GM19193 (cell line): ENCODE results near the gene PIEZO2.

Experiments used
- POLR2A ChIP-seq: IDR thresholded peaks from 4 replicates; pipeline ENCODE4 v1.6.1; 2011; ENCODE audit not compliant: insufficient read depth, insufficient read length; ENCODE audit errors: extremely low read depth

Gene PIEZO2

DNA sequence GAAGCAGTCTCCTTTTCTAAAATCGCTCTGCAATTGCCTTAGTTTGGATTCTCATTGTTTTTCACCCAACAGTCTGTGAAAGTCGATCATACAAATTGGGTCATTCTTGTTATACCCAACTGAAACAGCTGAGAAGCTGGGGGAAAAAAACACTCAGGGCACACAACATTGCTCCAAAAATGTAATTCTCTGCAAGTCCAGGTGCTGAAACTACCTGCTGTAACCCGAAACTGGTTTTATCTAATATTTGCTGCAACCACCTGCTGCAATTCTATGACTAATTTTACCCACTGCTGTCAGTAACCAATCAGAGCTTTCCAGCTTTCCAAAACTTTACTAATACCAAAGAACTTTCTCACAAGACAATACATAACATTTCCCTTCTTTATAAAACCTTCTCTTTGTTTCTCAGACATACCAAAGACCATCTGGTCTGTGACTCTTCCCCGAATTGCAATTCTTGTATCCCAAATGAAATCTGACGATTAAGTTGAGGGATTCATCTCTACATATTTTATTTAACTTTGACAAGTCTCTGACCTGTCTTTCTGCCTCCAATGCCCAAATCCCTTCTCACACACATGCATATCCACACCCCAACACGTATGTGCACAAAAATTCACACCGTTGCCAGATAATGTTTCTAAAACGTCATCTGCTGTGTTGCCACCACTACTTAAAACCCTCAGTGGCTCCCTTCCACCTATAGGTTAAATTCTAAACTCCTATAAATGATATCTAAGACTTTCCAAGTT lies 198.3 kb downstream of the PIEZO2 start:
- no peak for TF ChIP-seq POLR2A

GRCh38 chr18:10950080-10950875 lies 199.1 kb downstream of the PIEZO2 start:
- TF ChIP-seq POLR2A, result peak; percentile 36

- TF ChIP-seq POLR2A, result no peak
Observed at GRCh38 chr18:10949655-10950054, 199.7 kb downstream of the PIEZO2 start.

DNA sequence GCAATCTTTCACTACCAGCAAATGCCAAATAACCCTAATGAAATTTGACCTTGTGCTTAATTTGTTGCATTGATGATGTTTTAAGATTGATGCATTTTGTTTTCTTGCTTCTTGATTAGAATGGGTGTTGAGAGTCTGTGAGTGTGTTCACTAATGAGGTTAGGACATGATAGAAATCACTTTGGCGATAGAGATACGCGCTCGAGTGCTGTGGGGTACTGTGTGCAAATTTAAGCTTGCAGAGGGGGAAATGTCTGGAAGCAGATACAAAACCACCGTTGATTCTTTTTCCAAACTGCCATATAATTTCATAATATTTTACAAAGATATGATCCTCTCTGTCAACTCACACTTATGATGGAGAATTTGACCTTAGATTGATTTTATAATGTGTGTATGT lies 200.9 kb downstream of the PIEZO2 start:
- no peak for TF ChIP-seq POLR2A

DNA sequence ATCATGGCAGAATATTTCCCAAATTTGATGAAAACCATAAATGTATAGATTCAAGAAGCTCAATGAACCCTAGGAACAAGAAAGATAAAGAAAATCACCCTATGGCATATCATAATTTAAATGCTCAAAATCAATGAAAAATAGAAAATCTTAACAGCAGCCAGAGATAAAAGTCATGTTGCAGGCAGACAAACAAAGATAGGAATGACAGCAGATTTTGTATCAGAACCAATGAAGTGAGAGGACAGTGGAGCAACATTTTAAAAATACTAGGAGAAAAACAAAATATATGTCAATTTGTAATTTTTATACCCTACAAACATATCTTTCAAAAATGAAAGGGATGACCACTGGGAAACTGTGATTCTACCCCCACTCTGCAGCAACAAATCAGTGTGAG lies 203.3 kb downstream of the PIEZO2 start:
- no peak for TF ChIP-seq POLR2A

DNA sequence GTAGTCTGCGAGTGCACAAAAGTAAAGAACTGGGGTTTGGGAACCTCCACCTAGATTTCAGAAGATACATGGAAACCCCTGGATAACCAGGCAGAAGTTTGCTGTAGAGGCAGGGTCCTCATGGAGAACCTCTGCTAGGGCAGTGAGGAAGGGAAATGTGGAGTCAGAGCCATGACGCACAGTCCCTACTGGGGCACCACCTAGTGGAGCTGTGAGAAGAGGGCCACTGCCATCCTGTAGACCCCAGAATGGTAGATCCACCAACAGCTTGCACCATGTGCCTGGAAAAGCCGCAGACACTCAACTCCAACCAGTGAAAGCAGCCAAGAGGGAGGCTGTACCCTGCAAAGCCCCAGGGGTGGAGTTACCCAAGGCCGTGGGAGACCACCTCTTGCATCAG lies 206.4 kb downstream of the PIEZO2 start:
- TF ChIP-seq POLR2A, result no peak

DNA sequence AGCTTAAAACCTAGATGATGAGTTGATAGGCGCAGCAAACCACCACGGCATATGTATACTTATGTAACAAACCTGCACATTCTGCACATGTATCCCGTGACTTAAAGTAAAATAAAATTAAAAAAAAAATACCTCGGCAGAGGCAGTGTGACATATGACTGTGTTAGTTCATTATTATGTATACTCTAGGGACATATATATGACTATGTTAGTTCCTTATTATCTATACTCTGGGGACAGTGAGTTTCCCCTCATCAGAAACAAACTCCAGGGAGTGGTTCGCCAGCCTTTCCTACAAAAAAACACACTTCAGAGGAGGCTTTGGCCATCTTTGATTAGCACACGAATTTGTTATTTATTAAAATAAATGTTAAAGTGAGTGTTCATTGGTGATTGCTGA lies 209.5 kb downstream of the PIEZO2 start:
- no peak for TF ChIP-seq POLR2A

DNA sequence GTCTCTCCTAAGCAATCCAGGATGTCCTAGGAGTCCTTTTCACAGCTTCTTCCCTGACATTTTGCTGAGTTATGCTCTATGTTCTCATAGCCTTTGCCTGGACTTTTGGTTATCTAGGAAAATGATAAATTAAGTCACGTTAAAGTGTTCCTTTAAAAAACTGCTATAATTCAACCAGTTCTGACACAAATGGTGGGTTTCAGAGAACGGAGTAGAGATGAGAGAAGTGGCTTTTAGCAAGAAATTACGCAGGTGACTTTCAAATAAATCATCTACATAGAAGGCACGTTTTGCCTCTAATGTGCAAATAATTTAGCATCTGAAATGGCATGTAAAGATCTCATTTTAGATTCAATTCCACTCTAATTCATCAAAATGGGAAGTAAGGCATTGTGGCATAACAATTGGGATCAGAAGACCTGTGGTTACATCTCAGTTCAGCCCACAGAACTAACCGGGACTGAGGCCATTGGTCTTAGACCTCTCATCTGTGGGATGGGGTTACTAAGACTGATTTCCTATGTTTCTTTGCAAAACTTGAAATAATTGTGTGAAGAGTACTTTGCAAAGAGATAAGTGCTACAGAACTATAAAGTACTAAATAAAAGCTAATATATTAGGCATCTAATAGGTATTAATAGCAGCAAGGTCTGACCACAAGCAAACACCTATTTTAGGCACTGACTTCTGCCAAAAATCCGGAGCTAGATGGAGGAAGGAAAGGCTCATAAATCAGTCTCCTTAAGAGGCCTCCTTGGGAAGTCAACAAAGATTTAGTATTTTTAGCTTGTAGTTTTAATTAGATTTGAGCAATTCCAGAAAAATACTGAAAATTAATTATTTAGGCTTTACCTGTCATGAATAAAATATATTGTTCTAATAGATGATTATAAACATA lies 211.4 kb downstream of the PIEZO2 start:
- TF ChIP-seq POLR2A, result no peak

- TF ChIP-seq POLR2A, result no peak
Observed at GRCh38 chr18:10936176-10937053, 213.0 kb downstream of the PIEZO2 start.

DNA sequence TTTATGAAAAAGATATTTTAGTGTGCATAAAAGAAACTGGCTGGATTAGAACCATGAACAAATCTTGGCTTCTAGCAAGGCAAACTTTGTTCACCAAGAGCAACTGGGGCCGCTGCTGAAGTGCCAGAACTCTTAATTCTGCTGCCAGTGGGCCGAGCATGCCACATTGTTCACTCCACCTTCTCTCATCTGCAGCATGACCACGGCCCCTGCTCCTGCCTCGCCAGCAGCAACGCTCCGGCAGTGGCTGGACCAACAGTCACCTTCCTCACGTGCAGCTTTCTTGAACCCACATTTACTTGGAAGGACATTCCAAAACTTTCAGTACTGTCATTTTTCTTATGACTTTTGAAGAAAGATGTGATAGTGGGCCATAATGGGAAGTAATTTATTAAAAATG lies 213.8 kb downstream of the PIEZO2 start:
- no peak for TF ChIP-seq POLR2A

GRCh38 chr18:10930076-10930475 lies 219.3 kb downstream of the PIEZO2 start:
- no peak for TF ChIP-seq POLR2A

DNA sequence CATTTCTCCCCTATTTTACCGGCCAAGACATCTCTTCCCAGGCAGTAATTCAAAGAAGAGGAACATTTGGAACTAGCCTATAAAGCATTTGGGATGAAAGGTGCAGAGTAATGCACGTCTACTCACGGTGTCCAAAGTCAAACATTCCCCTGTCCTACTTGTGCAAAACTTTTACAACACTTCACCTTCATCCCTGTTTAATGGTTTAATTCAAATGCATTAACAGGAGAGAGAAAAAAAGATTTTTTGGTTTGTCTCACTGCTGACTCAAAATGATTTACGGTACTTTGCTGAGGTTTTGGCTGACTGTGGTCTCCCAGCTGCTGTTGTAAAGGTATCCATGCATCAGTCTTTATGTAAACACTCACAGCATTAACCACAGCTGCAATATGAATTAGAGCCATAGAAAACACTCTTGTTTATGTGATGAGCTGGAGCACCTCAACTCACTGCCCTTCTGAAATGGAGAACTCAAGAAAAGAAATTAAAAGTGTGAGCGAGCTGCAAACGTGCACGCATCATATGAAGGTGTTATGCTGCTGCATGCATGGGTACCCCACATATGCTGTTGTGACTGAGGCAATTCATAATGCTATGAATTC lies 220.5 kb downstream of the PIEZO2 start:
- no peak for TF ChIP-seq POLR2A

DNA sequence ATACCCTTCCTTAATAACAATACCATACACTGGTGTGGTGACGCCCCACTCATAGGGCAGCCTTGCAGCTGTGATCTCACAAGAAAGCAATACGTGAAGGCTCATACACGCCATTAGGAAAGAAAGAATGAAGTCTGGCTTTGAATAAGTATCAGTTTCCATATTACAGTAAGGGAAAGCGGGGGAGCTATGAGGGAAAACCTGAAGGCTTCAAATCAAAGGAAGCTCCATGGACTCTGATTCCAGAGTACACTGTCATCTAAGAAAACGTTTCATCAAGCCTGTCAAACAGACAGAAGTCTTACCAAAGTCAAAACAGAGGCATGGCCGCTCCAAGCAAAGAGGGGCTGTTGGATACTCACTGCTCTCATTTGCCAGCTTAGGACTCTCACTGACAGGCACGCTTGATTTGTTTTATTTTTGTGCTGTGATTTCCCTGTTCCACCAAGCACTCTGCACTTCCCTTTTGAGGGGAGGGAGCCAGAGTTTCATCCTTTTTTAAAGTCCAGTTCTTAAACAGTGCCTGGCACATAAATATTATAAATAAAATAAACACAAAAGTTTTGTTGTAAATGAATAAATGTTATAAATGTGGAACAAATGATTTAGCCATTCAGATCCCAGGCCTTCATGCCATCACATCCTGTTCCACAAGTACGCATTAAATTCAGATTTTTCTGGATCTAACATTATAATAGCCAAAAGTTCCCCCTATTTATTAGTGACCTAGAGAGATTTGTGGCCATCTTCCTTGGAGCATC lies 221.2 kb downstream of the PIEZO2 start:
- TF ChIP-seq POLR2A, result no peak
